Skeletal muscle cell (primary cell): ENCODE measurements around the gene MAML2.

ENCODE experiments used
- DNase-seq: peaks from one replicate; pipeline ENCODE4 v3.0.0-alpha.2; 2010; ENCODE audit warnings: low read depth
- H3K4me3 ChIP-seq: 2 replicates; pipeline ENCODE4 v1.5.1; 2011; ENCODE audit warnings: low read depth, mild to moderate bottlenecking, control low read depth, low read length, moderate library complexity

MAML2 gene

GRCh38 chr11:96322775-96323641, 20.0 kb downstream of the MAML2 start:
- H3K4me3 ChIP-seq, result no peak overlapping the region
- no peak for DNase-seq

- DNase-seq, result no peak
- H3K4me3 ChIP-seq, result no peak overlapping the region
These were observed 21.9 kb downstream of the MAML2 start for GRCh38 chr11:96321091-96321490.

DNA sequence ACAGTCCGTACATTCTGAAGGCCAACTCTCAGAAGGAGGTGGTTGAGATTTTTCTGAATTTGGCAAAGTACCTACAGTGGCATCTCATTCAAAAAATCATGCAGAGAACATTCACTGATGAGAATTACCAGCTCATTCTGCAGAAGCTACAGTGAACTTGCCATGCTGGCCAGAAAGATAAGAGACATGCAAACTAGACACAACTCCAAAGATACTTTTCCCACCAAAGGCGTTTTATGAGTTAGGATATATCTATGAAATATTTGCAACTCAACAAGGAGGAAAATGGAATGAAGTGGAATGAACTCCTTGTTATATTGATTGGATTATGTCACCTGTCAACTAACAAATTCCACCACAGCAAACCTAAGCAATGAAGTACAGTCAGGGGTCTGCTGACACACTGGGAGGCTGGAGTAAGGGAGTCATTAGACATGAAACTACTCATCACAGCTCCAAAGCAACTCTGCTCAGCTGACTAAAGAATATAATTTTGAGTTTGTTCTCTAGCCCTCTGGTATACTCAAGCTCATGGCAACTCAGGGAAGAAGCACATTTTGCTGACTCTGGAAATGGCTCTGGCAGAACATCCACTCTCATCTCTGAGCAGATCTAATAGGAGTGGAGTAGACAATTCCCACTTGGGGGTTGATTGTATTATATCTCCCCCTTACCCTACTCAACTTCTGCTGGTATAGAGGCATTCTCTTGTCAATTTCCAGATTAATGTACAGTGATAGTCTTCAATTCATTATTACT, 22.9 kb downstream of the MAML2 start:
- H3K4me3 ChIP-seq, result no peak overlapping the region
- DNase-seq, result no peak

- no peak overlapping the region for H3K4me3 ChIP-seq
- no peak for DNase-seq
These were observed 24.1 kb downstream of the MAML2 start for GRCh38 chr11:96318850-96319249.

DNA sequence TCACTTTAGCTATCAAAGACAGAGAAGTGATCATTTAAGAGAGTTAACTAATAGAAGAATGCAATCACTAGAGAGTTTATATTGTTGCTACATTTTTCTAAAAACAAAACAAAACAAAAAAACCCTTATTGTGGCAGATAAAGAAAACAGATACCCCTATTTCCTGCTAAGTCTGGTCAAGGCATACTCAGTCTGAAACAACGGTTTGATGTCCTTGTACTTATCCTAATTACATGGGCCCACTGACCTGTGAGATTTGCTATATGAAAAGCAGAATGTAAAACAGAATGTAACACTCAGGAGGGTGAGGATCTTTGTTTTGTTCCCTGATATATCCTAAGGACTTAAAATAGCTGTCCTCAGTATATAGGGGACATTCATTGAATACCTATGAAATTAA, 24.6 kb downstream of the MAML2 start:
- no peak overlapping the region for H3K4me3 ChIP-seq
- DNase-seq, result no peak

- no peak overlapping the region for H3K4me3 ChIP-seq
- no peak for DNase-seq
These were observed 25.0 kb downstream of the MAML2 start for GRCh38 chr11:96317985-96318384.

DNA sequence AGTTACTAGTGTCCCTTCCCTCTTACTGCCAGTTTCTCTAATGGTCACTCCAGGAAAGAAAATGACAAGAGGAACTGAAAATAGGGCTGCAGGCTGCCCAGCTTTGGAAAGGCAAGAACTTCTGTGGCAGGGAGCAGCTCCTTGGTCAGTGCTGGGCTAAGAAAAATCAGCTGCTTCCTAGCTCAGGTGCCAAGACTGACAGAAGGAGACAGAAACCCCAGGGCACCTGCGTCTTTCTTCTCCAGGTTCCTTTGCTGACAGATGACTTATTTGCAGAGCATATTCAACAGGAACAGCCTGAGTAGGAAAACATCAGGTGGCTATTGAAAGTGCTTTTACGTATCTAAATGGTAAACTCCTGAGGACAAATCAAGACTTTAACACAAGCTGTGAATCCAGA, 25.4 kb downstream of the MAML2 start:
- H3K4me3 ChIP-seq, result no peak overlapping the region
- DNase-seq, result no peak

- no peak overlapping the region for H3K4me3 ChIP-seq
- no peak for DNase-seq
These were observed 26.1 kb downstream of the MAML2 start for GRCh38 chr11:96316869-96317268.

DNA sequence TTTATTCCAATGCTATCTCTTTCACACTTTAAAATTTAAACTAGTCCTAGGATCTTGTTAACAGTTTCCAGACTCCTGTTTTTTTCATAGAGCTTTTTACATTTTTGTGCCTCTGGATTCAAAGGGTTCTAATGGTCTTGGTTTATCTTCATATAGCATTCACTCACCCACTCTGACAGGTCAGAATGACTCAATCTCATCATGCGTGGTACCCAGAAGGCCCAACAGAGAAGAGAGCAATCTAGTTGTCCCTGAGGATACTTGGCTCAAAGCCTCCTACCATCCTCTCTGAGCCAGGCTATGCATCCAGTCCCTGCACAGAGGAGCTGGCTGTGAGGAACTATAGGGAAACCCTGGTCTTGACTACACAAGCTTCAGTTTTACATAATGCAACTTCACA, 27.5 kb downstream of the MAML2 start:
- DNase-seq, result no peak
- H3K4me3 ChIP-seq, result no peak overlapping the region

DNA sequence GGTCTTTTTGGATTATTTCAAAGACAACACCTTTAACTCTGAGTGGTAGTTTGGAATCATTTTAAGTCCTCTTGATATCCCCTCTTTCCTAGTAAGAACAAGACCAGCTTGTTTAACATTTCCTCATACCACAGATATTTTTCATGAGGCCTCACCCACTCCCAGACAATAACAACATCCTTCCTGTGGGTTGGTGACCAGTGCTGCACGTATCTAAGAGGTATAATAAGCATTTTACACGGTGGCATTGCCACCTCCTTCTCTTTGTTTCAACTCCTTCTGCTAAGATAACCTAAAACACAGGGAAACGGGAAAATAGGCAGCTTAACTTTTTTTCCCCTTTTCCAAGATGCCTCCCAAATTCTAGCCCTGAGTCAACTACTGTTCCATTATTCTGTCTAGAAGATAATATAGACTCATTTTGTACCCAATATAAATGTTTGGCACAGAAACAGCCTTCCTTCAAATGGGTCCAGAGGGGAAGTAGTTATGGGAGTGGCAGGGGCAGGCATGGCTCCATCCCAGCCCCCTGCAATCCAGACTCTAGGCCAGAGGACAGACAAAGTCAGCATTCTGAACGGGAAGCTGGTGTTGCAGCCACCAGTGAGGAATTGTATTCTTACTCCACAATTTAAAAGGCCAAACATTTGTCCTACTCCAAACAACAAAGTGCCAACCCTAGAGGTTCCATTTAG, 28.5 kb downstream of the MAML2 start:
- DNase-seq, result no peak
- no peak overlapping the region for H3K4me3 ChIP-seq

DNA sequence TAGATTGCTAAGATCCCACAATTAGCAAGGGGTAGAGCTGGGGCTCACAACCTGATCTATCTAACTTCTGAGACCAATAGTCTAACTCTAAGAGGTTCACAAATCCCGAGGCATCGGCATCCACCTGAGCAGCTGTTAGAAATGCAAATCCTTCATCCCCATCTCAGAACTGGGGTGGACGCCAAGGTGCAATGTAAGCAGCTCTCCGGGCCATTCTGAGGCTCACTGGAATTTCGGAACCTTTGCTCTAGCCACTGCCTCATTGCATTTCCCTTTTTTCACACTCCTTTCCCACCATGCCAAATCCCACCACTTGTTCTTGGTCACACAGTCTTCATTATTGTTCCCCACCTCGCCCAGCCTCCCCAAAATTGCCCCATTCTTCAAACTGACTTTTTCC, 29.8 kb downstream of the MAML2 start:
- DNase-seq, result no peak
- no peak overlapping the region for H3K4me3 ChIP-seq

DNA sequence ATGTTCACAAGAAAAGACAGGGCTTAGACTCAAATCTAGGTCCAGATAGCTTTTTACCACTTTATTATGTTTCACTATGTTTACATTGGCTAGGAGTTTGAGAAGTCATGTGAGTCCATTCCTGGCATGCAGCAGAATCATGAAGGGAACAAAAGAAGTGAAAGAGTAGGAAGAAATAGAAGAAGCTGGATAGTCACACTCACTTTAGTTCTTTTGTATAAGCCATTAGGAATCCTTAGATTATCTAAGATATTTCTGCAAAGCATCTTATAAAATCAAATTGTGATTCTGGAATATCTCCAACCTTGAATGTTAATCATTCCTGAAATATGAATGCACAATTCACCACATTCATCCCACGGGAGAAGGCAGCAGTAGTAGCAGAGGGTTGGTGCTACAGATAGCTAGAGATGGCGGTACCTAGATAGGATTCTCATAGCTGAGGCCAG, 31.9 kb downstream of the MAML2 start:
- H3K4me3 ChIP-seq, result no peak overlapping the region
- DNase-seq, result no peak

- DNase-seq, result no peak
- no peak overlapping the region for H3K4me3 ChIP-seq
These were observed 32.8 kb downstream of the MAML2 start for GRCh38 chr11:96310236-96310635.

DNA sequence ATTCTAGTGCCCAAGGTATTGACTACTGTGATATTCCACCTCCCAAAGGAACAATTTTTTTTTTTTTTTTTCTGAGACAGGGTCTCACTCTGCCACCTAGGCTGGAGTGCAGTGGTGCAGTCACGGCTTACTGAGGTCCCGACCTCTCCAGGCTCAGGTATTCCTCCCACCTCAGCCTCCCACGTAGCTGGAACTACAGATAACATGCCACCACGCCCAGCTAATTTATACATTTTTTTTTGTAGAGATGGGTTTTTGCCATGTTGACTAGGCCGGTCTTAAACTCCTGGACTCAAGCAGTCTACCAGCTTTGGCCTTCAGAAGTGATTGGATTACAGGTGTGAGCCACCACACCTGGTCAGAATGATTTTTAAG, 33.4 kb downstream of the MAML2 start:
- no peak overlapping the region for H3K4me3 ChIP-seq
- DNase-seq, result no peak

DNA sequence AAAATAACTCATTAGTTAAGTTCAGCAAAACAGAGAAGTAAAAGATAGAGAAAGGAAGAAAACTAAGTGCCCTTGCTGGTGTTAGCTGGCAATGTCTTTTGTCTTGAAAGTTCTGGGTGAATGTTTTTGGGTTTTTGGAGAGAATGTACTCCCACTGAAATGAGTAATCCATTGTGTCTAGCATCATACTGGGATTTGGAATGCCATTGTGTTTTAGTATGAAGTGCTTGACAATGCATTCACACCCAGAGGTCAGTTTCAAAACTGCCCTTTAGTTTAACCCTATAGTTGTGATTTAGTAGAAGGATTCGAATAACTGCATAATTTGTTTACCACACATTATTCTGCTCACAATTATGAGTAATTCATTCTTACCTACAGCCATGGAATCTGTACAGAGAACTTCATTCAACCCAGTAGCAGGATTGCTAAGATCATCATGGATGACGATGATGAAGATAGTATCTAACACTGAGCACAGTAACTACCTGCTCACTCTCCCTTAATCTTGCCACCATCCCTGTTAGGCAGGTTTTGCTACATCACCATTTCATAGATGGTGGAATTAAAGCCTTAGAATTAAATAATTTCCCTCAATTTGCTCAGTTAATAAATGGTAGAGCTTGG, 33.9 kb downstream of the MAML2 start:
- H3K4me3 ChIP-seq, result no peak overlapping the region

DNA sequence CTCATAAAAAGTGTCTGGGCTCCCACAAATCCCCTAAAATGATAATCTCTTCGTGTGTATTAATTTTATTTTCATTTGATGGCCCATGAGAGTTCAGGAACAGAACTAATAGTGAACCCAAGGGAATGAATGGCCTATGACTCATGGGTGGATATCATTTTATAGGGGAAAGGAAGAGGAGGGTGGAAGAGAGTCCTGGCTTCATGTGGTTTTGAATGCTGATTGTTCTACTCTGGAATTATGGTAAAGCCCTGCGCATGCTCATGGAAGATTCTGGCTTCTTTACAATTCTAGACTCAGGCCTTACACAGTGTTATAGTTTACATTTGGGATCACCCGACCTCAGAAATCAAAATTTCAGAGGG, 35.2 kb downstream of the MAML2 start:
- DNase-seq, result peak; percentile 81
- H3K4me3 ChIP-seq, result peak overlapping the region; percentile 37

More for the DNA sequence above, 33.9 kb downstream of the MAML2 start:
- DNase-seq, result no peak

GRCh38 chr11:96306933-96307775, 35.8 kb downstream of the MAML2 start:
- peak; percentile 98 for DNase-seq
- peak overlapping the region; percentile 37 for H3K4me3 ChIP-seq

DNA sequence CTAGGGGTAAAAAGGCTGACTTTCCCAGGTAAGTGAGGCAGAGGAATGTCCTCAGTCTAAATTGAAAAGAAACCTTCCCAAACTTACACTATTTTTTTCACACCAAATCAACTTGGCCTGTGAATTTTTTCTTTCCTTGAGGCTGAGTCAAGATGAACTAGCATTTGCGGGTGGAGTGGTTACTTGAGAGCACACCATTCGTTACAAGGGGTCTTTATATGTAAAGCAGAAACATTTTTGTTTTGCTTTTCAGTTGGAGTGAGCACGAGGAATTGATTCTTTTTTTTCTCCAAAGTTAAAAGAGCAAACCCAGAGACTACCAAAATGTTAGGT, 36.4 kb downstream of the MAML2 start:
- no peak for DNase-seq

GRCh38 chr11:96306071-96306470, 36.9 kb downstream of the MAML2 start:
- no peak overlapping the region for H3K4me3 ChIP-seq
- DNase-seq, result no peak

More for the DNA sequence above, 36.4 kb downstream of the MAML2 start:
- H3K4me3 ChIP-seq, result peak overlapping the region; percentile 37
